Erythroblast (primary cell): Measurements from ENCODE around the gene BAIAP2.

Experiments
- GATA1 ChIP-seq: IDR thresholded peaks from 2 replicates; pipeline ENCODE4 v1.6.1; 2011; ENCODE audit warnings: low read depth, mild to moderate bottlenecking, control low read depth, low read length, moderate library complexity
- POLR2A ChIP-seq: IDR thresholded peaks from 2 replicates; pipeline ENCODE4 v1.6.1; 2011; ENCODE audit warnings: mild to moderate bottlenecking, low read length

- TF ChIP-seq POLR2A (no peak), GATA1 (no peak)
Measured at GRCh38 chr17:81129711-81130367, 94.9 kb downstream of the BAIAP2 start.
